GM19193 (cell line): ENCODE measurements around the gene MAPKBP1.

Experiments
- POLR2A ChIP-seq: IDR thresholded peaks from 4 replicates; pipeline ENCODE4 v1.6.1; 2011; ENCODE audit not compliant: insufficient read depth, insufficient read length; ENCODE audit errors: extremely low read depth

Gene MAPKBP1

DNA sequence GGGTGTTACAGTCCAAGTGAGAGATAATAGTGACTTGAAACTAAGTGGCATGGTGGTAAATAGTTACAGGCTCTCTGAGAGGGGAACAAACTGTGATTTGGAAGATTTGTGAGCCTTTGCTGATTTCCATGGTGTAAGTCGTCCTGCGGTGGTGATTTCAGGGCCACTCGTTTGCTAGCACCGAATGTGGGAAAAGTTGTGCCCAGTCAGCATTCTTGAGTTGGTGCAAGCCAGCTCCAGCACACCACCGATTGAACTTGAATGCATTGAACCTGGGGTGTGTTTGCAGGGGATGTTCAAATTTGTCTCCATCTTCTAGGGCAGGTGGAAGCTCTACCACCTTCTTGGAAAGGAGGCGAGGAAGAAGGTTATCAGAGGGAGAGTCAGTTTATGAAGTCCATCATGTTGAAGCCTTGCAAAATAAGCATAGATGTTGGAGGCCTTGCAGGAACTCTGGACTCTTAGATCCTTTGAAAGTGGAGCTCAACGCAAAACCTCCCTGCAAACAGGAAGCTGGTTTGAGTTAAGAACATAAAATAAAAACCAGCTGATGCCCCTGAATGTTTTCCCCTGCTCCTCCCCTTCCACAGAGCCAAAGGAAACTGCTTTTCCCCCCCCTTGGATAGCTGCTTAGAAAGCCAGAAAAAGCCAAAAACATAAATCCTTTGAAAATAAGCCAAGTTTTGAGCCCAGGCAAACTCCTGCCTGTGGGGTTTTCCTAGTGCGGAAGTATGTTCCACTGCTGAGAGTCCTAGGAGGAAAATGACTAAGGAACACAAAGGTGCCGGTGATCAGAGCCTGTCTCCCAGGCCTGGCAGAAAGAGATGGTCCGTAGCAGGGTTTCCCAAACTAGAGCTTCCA, 21.9 kb downstream of the MAPKBP1 start:
- no peak for TF ChIP-seq POLR2A

GRCh38 chr15:41797201-41797944, 23.1 kb downstream of the MAPKBP1 start:
- no peak for TF ChIP-seq POLR2A

GRCh38 chr15:41798607-41799487, 24.6 kb downstream of the MAPKBP1 start:
- no peak for TF ChIP-seq POLR2A

DNA sequence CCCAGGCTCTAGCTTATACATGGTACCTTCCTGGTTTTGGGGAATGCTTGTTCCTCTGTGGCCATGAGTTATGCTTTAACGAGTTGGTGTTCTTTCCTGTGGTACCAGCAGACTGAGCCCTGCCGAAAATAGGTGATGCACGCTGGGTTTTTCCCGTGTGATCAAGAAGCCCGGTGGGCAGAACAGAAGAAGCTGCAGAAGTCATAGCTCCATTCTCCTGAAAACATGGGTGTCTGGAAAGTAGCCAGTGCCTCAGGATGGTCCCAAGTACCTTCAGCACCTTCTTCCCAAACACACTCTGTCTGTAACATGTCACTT, 25.2 kb downstream of the MAPKBP1 start:
- no peak for TF ChIP-seq POLR2A

DNA sequence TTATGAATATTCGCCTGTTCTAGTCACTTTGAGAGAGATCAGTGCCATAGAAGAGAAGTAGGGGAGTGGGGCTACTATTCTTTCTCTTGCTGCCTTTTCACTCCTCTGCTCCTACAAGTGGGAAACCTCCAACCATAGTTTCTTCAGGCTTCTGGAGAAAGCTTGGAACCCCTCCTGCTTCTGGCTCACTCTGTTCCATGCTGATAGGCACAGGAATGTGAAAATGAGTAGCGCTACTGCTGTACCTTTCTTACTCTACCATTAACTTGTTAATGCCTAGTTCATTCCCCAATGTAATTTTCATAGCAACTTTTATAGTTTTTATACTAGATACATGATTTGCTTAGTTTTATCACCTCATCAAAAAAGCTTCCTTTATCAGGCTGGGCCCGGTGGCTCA, 26.9 kb downstream of the MAPKBP1 start:
- no peak for TF ChIP-seq POLR2A

- TF ChIP-seq POLR2A = no peak
These were observed 27.7 kb downstream of the MAPKBP1 start for GRCh38 chr15:41801850-41802455.

DNA sequence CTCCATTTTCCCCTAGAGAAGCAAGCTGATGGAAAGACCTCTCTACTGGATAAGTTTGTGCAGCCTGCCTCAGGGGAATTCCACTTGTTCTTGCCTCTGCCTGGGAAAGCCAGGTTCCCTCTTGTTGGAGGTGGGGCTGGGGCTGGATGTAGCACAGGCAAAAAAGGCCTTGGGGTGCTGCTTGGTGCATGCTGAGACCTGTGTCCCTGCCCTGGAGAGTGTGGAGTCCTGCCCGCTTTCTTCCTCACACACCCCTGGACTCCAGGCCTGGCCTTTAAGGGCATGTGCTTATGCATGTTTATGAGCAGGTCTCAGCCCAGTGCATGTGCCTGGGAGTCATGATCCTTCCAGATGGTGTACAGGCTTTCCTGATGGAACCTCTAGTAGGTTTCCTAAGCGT, 30.1 kb downstream of the MAPKBP1 start:
- no peak for TF ChIP-seq POLR2A

DNA sequence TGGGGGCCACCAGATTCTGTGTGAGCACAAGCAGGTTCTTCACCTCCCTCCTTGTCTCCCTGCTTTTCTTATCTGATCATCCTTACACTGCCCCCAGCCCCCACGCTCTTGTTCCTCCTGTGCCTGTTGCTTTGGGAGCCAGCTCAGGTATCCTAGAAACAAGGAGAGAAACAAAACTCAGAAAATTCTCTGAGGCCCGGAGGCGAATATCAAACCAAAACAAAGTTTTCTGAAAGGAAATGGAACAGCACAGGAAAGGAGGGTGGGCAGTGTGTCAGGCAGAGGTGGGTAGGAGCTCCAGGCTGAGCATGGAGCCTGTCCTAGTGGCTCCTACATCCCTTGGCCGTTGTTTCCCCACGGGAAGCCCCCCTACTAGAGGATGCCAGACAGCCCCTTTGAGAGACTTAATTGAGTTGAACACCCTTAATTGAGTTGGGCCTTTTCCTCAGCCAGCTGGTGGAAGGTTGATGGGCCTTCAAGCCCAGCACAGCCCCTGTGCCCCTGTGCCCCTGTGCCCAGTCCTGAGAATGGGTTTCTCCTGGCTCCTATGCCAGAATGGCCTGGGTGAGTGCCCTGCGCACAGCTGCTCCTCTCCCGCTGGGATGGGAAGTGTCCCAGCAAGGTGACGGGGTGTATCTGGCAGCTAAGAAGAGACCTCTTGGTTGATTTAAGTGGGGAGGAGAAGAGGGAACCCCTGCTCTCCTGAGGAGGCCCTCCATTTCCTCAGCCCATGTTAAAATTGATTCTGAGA, 30.8 kb downstream of the MAPKBP1 start:
- no peak for TF ChIP-seq POLR2A

DNA sequence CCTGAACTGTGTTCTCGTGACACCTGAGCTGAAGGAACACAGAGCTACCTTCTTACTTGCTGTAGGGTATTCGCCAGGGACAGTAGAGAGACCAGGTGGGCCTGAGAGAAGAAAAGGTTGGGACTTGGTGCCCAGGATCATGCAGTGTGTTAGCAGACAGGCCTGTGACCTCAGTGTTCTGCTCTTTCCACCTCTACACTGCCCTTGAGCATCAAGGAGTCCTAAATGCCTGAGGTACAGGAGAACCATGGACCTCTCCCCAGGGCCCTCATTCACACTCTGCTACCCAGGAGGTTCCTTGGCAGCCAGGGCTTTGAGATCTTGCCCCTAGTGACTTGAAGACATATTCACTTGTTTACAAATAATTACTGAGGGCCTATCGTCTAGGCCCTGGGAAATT, 31.4 kb downstream of the MAPKBP1 start:
- no peak for TF ChIP-seq POLR2A

- TF ChIP-seq POLR2A = no peak
These were observed 32.3 kb downstream of the MAPKBP1 start for GRCh38 chr15:41806291-41807181.

DNA sequence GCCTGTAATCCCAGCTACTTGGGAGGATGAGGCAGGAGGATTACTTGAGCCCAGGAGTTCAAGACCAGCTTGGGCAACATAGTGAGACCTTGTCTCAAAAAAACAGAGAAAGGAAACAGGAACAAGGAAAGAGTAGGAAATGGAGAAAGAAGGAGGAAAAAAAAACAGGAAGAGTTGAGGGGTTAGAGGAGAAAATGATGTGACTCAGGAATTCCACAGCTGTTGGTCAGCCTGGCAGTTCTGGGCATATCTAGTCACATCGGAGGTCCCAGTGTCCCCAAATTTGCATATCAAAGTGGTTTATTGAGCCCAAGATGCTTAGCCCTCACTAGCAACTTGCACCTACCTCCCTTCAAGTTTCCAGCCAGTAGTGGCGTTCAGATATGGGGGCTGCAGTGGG, 34.8 kb downstream of the MAPKBP1 start:
- TF ChIP-seq POLR2A = no peak

GRCh38 chr15:41809526-41810220, 35.4 kb downstream of the MAPKBP1 start:
- no peak for TF ChIP-seq POLR2A

DNA sequence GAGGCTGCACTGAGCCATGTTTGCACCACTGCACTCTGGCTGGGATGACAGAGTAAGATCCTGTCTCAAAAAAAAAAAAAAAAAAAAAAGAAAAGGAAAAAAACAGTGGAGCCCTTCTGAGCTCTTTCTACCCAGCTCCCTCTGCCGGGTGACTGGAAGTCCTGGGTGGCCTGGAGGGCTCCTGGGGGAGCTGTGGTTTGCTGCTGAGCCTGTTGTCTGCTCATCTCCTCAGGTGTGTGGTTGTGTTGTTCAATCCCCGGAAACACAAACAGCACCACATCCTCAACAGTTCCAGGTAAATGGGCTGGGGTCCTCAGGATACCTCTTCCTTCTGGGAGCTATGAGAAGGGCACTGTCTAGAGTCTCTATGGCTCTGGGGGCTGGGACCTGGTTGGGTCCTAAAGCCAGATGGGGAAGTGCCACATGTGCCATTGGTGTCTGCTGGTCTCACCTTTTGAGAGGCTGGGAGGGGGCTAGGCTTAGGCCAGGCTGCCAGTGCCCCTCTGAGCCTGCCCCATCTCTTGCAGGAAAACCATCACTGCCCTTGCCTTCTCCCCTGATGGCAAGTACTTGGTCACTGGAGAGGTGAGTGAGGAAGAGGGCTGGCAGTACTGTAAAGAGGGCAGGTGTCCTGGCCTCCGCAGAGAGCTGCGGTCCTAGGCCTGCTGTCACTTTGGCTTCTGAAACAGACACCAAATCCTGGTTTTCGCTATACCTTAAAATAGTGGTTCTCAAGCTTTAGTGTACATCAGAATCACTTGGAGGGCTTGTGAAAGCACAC, 36.6 kb downstream of the MAPKBP1 start:
- no peak for TF ChIP-seq POLR2A
